BJ (cell line): Measurements from ENCODE around the gene ARHGEF4. TPM values are rescaled to one million over a fixed set of nuclear protein-coding genes. Genes with fewer than 3 reads are reported as not detected.

ENCODE experiments used
- CTCF ChIA-PET: fragments of 350-600 bp; formaldehyde crosslinking; extraction: SDS; loops from one replicate; lab custom pipeline; 2021; ENCODE audit warnings: antibody characterized with exemption, inconsistent platforms; lab: Yijun Ruan, JAX
- POLR2A ChIA-PET: fragments of 300-600 bp; sonication (Branson Sonifier 250); formaldehyde crosslinking; extraction: SDS; loops from one replicate; lab custom pipeline; 2021; ENCODE audit warnings: antibody characterized with exemption; lab: Charles Lee
- DNase-seq: peaks from one replicate; pipeline ENCODE4 v3.0.0-alpha.2; 2011; ENCODE audit warnings: low read depth
- H3K27me3 ChIP-seq: 2 replicates; pipeline ENCODE4 v1.6.0; 2011; ENCODE audit warnings: low read length; ENCODE audit not compliant: control insufficient read depth, insufficient read depth
- H3K36me3 ChIP-seq: 2 replicates; pipeline ENCODE4 v1.5.1; 2011; ENCODE audit warnings: low read length; ENCODE audit not compliant: control insufficient read depth, insufficient read depth
- H3K4me3 ChIP-seq: 2 replicates; pipeline ENCODE4 v1.5.1; 2011; ENCODE audit warnings: low read depth, mild to moderate bottlenecking, control low read depth, low read length
- CTCF ChIP-seq: IDR thresholded peaks from 2 replicates; pipeline ENCODE4 v1.5.1; 2011; ENCODE audit warnings: low read depth, mild to moderate bottlenecking, control low read depth, inconsistent platforms, low read length, moderate library complexity; ENCODE audit not compliant: insufficient read depth
- polyA plus RNA-seq: library from polyadenylated mRNA; depleted of rRNA; stranded (reverse); fragments of >200 nt; gene quantifications from 2 replicates; pipeline ENCODE4 v1.2.3, GENCODE V29; 2011

The ARHGEF4 gene
- polyA plus RNA-seq, 1 experiment = 15.1 TPM

DNA sequence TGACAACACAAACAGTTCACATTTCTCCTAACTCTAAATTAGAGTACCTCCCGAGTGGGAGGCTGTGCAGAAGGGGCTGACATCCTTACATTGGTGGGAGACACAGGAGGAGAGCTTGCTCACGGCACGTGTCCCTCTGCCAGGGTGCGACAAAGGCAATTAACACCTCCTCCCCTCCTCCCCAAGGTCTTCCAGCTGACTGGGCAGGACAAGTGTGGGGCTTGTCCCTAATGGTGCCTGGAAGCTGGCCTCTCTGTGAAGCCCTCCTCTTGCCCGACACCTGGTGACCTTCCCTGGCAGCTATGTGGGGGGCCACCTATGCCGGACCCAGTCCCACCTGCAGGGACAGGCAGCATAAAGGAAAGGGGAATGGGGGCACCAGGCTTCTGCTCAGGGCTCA, 199.6 kb downstream of the ARHGEF4 start:
- H3K27me3 ChIP-seq = no peaks in the 10 kb centered on the region
- ChIA-PET CTCF (no interaction called here), POLR2A (no interaction called here)
- H3K36me3 ChIP-seq = peaks cover 2% of the 10 kb centered on the region
- TF ChIP-seq CTCF = no peak
- H3K4me3 ChIP-seq = no peak overlapping the region
- DNase-seq = no peak

- DNase-seq = no peak
- no peak overlapping the region for H3K4me3 ChIP-seq
- no peak for TF ChIP-seq CTCF
- POLR2A ChIA-PET = no interaction called here
- CTCF ChIA-PET = no interaction called here
- peaks cover 6% of the 10 kb centered on the region for H3K36me3 ChIP-seq
- H3K27me3 ChIP-seq = no peaks in the 10 kb centered on the region
These were observed 200.1 kb downstream of the ARHGEF4 start for GRCh38 chr2:131036696-131037397.

GRCh38 chr2:131037398-131038257, 200.9 kb downstream of the ARHGEF4 start:
- no peaks in the 10 kb centered on the region for H3K27me3 ChIP-seq
- no peak for DNase-seq
- ChIA-PET POLR2A (no interaction called here), CTCF (no interaction called here)
- no peak overlapping the region for H3K4me3 ChIP-seq
- no peak for TF ChIP-seq CTCF
- peaks cover 6% of the 10 kb centered on the region for H3K36me3 ChIP-seq

- H3K27me3 ChIP-seq = no peaks in the 10 kb centered on the region
- no peak for DNase-seq
- POLR2A ChIA-PET = no interaction called here
- H3K36me3 ChIP-seq = peaks cover 6% of the 10 kb centered on the region
- CTCF ChIA-PET = no interaction called here
- H3K4me3 ChIP-seq = no peak overlapping the region
- no peak for TF ChIP-seq CTCF
These were observed 201.8 kb downstream of the ARHGEF4 start for GRCh38 chr2:131038258-131039100.

DNA sequence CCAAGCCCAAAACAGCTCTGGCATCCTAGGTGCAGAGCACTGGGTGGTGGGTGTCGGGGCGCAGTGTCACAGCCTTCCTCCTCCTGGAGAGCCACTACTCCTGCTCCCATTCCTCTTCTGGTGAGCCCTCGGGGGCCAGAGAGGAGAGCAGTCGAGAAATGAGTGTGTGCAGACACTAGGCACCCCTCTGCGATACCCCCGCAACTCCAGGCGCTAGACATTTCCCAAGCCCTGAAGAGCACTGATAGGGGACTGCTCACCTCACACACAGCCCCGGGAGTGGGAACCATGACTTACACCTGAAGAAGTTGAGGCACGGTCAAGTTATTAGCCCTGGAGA, 202.4 kb downstream of the ARHGEF4 start:
- CTCF ChIA-PET = no interaction called here

More for the DNA sequence above, 202.4 kb downstream of the ARHGEF4 start:
- no peak for DNase-seq
- Histone ChIP-seq H3K4me3 (no peak overlapping the region), H3K36me3 (peaks cover 6% of the 10 kb centered on the region), H3K27me3 (no peaks in the 10 kb centered on the region)
- POLR2A ChIA-PET = no interaction called here
- TF ChIP-seq CTCF = no peak
